Measurements from ENCODE around the gene DUSP14. TPM values are rescaled to one million over a fixed set of nuclear protein-coding genes. Genes with fewer than 3 reads are reported as not detected.
A peak's percentile ranks its signal among the peaks of the same experiment; 100 is the strongest.

The DUSP14 gene
- total and polyA plus RNA-seq, 9 of the 15 experiments (the other 6 are each of a cell fraction or from before 2014, with no cell fraction given): 20.2 to 74.0 (median 31.8) TPM

GRCh38 chr17:37489197-37490001, at the start of gene DUSP14 (continued):
- TF ChIP-seq TCF7 (IDR thresholded peaks at IDR 0.05; ENCODE audit: borderline replicate concordance) (no peak), MIER1 (IDR thresholded peaks at IDR 0.05; ENCODE audit: low read depth) (no peak), DNMT1 (IDR thresholded peaks at IDR 0.05) (no peak), NFIC (IDR thresholded peaks at IDR 0.05) (no peak), RBM15 (IDR thresholded peaks at IDR 0.05; ENCODE audit: insufficient read depth, low read length) (no peak), FOXP1 (CRISPR knock-in tag; IDR thresholded peaks at IDR 0.05) (no peak), MYNN (IDR thresholded peaks at IDR 0.05) (no peak), MYNN (CRISPR knock-in tag; IDR thresholded peaks at IDR 0.05) (no peak), EP400 (IDR thresholded peaks at IDR 0.05) (no peak), SFPQ (IDR thresholded peaks at IDR 0.05; ENCODE audit: low read depth, low read length) (no peak), MITF (IDR thresholded peaks at IDR 0.05) (no peak), TAF15 (IDR thresholded peaks at IDR 0.05; ENCODE audit: low read depth, low read length) (no peak), ZNF316 (IDR thresholded peaks at IDR 0.05) (no peak), ZNF830 (CRISPR knock-in tag; IDR thresholded peaks at IDR 0.05) (no peak), HSF4 (CRISPR knock-in tag; IDR thresholded peaks at IDR 0.05; ENCODE audit: borderline replicate concordance) (no peak), ZBTB1 (CRISPR knock-in tag; IDR thresholded peaks at IDR 0.05; ENCODE audit: borderline replicate concordance, low read depth) (no peak), POLR3A (IDR thresholded peaks at IDR 0.05; ENCODE audit: borderline replicate concordance, extremely low read depth, insufficient read depth, insufficient read length) (no peak), CXXC5 (CRISPR knock-in tag; IDR thresholded peaks at IDR 0.05) (peak; percentile 53), SUPT5H (IDR thresholded peaks at IDR 0.05) (peak; percentile 76), KLF13 (tag; IDR thresholded peaks at IDR 0.05; ENCODE audit: borderline replicate concordance, low read depth) (no peak), KAT7 (CRISPR knock-in tag; IDR thresholded peaks at IDR 0.05; ENCODE audit: borderline replicate concordance) (no peak), ARID1B (IDR thresholded peaks at IDR 0.05) (no peak), ID3 (CRISPR knock-in tag; IDR thresholded peaks at IDR 0.05) (no peak), ID3 (tag; IDR thresholded peaks at IDR 0.05) (no peak), EGR1 (conservative IDR thresholded peaks at IDR 0.05) (peak; percentile 57), RAD51 (IDR thresholded peaks at IDR 0.05; ENCODE audit: borderline replicate concordance, low read depth) (no peak), LCOR (CRISPR knock-in tag; IDR thresholded peaks at IDR 0.05) (no peak), POLR2AphosphoS5 (IDR thresholded peaks at IDR 0.05; ENCODE audit: control insufficient read depth, insufficient read depth, low read depth, low read length) (peak; percentile 39)
